Measurements from ENCODE around the gene POLR2A.

DNA sequence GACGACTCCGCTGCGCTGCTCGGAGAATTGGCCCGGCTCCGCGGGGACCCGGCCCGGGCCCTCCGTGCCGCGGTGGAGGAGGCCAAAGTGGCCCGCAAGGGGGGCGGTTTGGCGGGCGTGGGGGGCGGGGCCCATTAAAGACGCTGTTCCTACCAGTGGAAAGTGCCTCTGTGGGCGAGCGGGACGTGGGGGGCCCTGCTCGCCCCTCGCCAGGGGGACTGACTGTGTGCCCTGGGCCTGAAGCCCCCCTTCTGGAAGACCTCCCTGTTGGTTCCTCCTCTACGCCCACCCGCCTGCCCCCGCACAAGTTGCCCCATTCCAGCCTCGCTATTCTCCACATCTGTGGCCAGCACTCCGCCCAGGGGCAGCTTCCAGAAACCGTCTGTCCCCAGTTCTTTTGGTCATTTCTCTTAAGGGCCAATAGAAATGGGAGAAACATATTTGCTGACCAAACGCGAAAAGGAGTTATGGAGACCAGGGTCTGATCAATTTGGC lies 46.8 kb upstream of the POLR2A start:
- TF ChIP-seq, protein P1, sequence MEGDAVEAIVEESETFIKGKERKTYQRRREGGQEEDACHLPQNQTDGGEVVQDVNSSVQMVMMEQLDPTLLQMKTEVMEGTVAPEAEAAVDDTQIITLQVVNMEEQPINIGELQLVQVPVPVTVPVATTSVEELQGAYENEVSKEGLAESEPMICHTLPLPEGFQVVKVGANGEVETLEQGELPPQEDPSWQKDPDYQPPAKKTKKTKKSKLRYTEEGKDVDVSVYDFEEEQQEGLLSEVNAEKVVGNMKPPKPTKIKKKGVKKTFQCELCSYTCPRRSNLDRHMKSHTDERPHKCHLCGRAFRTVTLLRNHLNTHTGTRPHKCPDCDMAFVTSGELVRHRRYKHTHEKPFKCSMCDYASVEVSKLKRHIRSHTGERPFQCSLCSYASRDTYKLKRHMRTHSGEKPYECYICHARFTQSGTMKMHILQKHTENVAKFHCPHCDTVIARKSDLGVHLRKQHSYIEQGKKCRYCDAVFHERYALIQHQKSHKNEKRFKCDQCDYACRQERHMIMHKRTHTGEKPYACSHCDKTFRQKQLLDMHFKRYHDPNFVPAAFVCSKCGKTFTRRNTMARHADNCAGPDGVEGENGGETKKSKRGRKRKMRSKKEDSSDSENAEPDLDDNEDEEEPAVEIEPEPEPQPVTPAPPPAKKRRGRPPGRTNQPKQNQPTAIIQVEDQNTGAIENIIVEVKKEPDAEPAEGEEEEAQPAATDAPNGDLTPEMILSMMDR (IDR thresholded peaks at IDR 0.05; ENCODE audit: extremely low read depth in 1 of 2, insufficient read depth in 1 of 2, low read depth in 1 of 2, low read length in 2 of 2) = no peak
- no peak for TF ChIP-seq POLR2A (IDR thresholded peaks at IDR 0.05; ENCODE audit: low read depth, low read length)
- TF ChIP-seq POLR2AphosphoS5 (IDR thresholded peaks at IDR 0.05; ENCODE audit: insufficient read depth, low read depth, low read length) = no peak
- no peak for TF ChIP-seq EZH2 (IDR thresholded peaks at IDR 0.05; ENCODE audit: borderline replicate concordance, low read depth, low read length, severe bottlenecking)
- TF ChIP-seq FOS (IDR thresholded peaks at IDR 0.05; ENCODE audit: borderline replicate concordance, insufficient read depth, low read length) = no peak
- TF ChIP-seq, protein P2, sequence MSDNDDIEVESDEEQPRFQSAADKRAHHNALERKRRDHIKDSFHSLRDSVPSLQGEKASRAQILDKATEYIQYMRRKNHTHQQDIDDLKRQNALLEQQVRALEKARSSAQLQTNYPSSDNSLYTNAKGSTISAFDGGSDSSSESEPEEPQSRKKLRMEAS (IDR thresholded peaks at IDR 0.05; ENCODE audit: insufficient read depth, insufficient read length) = no peak

Measured in endothelial cell of umbilical vein (primary cell).